Activated naive CD4-positive, alpha-beta T cell (primary cell): ENCODE measurements around the gene MPL.

ENCODE experiments used
- DNase-seq, 4 experiments: peaks; one replicate each; lab custom pipeline; 2025; lab: John Stamatoyannopoulos, UW

MPL gene

GRCh38 chr1:43337588-43337987 is at the start of gene MPL:
MPL (plus strand) TSS chr1:43337818; CDS start chr1:43337849, 31 bp downstream.
- no peak for DNase-seq

- no peak for DNase-seq
These were observed 49.4 kb upstream of the MPL start for GRCh38 chr1:43288058-43288784.

- DNase-seq = no peak
These were observed 48.6 kb upstream of the MPL start for GRCh38 chr1:43288785-43289706.

GRCh38 chr1:43292216-43292615 is 45.4 kb upstream of the MPL start:
- no peak for DNase-seq

GRCh38 chr1:43292679-43293078 is 44.9 kb upstream of the MPL start:
- DNase-seq = no peak

GRCh38 chr1:43293176-43293575 is 44.4 kb upstream of the MPL start:
- DNase-seq = no peak

- DNase-seq = no peak
These were observed 43.5 kb upstream of the MPL start for GRCh38 chr1:43293896-43294760.

GRCh38 chr1:43294761-43295160 is 42.9 kb upstream of the MPL start:
- DNase-seq = no peak

GRCh38 chr1:43296207-43296606 is 41.4 kb upstream of the MPL start:
- no peak for DNase-seq

- no peak for DNase-seq
These were observed 39.6 kb upstream of the MPL start for GRCh38 chr1:43298055-43298454.

GRCh38 chr1:43299101-43299500 is 38.5 kb upstream of the MPL start:
- no peak for DNase-seq

GRCh38 chr1:43300378-43301094 is 37.1 kb upstream of the MPL start, which contains the start of gene TIE1:
TIE1 (plus strand) TSS chr1:43300982; CDS start chr1:43301072, 90 bp downstream.
- DNase-seq = no peak

- no peak for DNase-seq
These were observed 35.4 kb upstream of the MPL start for GRCh38 chr1:43302201-43302600.

- DNase-seq = no peak
These were observed 34.7 kb upstream of the MPL start for GRCh38 chr1:43302721-43303470.

- no peak for DNase-seq
These were observed 33.9 kb upstream of the MPL start for GRCh38 chr1:43303471-43304313.

GRCh38 chr1:43304314-43304681 is 33.3 kb upstream of the MPL start:
- DNase-seq = no peak

- DNase-seq = no peak
These were observed 32.8 kb upstream of the MPL start for GRCh38 chr1:43304771-43305300.

GRCh38 chr1:43305461-43305860 is 32.2 kb upstream of the MPL start:
- DNase-seq = no peak

GRCh38 chr1:43305926-43306687 is 31.5 kb upstream of the MPL start:
- DNase-seq = no peak
